ENCODE measurements around the gene INPP1.

Gene INPP1

GRCh38 chr2:190408538-190409271 is 65.3 kb downstream of the INPP1 start:
- no peak for DNase-seq (ENCODE audit: low read depth)

- DNase-seq (ENCODE audit: low read depth) = no peak
These were observed 66.2 kb downstream of the INPP1 start for GRCh38 chr2:190409616-190410015.

- no peak for DNase-seq (ENCODE audit: low read depth)
These were observed 66.8 kb downstream of the INPP1 start for GRCh38 chr2:190410166-190410565.

GRCh38 chr2:190412966-190413365 is 69.6 kb downstream of the INPP1 start:
- no peak for DNase-seq (ENCODE audit: low read depth)

GRCh38 chr2:190413421-190413820 is 70.0 kb downstream of the INPP1 start:
- no peak for DNase-seq (ENCODE audit: low read depth)

- DNase-seq (ENCODE audit: low read depth) = no peak
These were observed 71.9 kb downstream of the INPP1 start for GRCh38 chr2:190415251-190415650.

GRCh38 chr2:190415794-190416775 is 72.7 kb downstream of the INPP1 start:
- DNase-seq (ENCODE audit: low read depth) = no peak

- DNase-seq (ENCODE audit: low read depth) = no peak
These were observed 73.9 kb downstream of the INPP1 start for GRCh38 chr2:190417045-190417842.

- no peak for DNase-seq (ENCODE audit: low read depth)
These were observed 75.3 kb downstream of the INPP1 start for GRCh38 chr2:190418727-190419126.

GRCh38 chr2:190420801-190421200 is 77.4 kb downstream of the INPP1 start:
- no peak for DNase-seq (ENCODE audit: low read depth)
